ENCODE measurements around the gene SCNN1B. TPM values are rescaled to one million over a fixed set of nuclear protein-coding genes. Genes with fewer than 3 reads are reported as not detected.

SCNN1B gene
- total RNA-seq, 1 donor, result not detected

- Histone ChIP-seq H4K20me1 (ENCODE audit: insufficient read depth, low read length) (no peaks in the 10 kb centered on the region), H3K4me3 (ENCODE audit: insufficient read depth, low read length) (no peak overlapping the region), H3K27ac (ENCODE audit: low read depth, low read length) (no peak overlapping the region), H3K36me3 (ENCODE audit: insufficient read depth, low read length) (no peaks in the 10 kb centered on the region), H3K9me3 (ENCODE audit: low read depth, low read length) (no peaks in the 10 kb centered on the region), H3K4me1 (ENCODE audit: insufficient read depth, low read length) (no peaks in the 10 kb centered on the region), H2AFZ (ENCODE audit: low read length) (no peak overlapping the region), H3K79me2 (ENCODE audit: insufficient read depth, low read length) (no peaks in the 10 kb centered on the region), H3K27me3 (ENCODE audit: insufficient read depth, low read length) (peaks cover 5% of the 10 kb centered on the region), H3K4me2 (ENCODE audit: insufficient read depth, low read length) (no peak overlapping the region)
- DNase-seq (ENCODE audit: insufficient read length, low spot score, missing footprints), result no peak
- TF ChIP-seq CTCF (IDR thresholded peaks at IDR 0.05; ENCODE audit: extremely low read depth, low read depth, low read length), result no peak
Measured at GRCh38 chr16:23377071-23377931, 75.2 kb downstream of the SCNN1B start.

- H3K36me3 ChIP-seq (ENCODE audit: insufficient read depth, low read length), result no peaks in the 10 kb centered on the region
- H3K4me2 ChIP-seq (ENCODE audit: insufficient read depth, low read length), result no peak overlapping the region
- no peak overlapping the region for H2AFZ ChIP-seq (ENCODE audit: low read length)
- no peak overlapping the region for H3K27ac ChIP-seq (ENCODE audit: low read depth, low read length)
- no peaks in the 10 kb centered on the region for H3K9me3 ChIP-seq (ENCODE audit: low read depth, low read length)
- peaks cover 5% of the 10 kb centered on the region for H3K27me3 ChIP-seq (ENCODE audit: insufficient read depth, low read length)
- H4K20me1 ChIP-seq (ENCODE audit: insufficient read depth, low read length), result no peaks in the 10 kb centered on the region
- no peak overlapping the region for H3K4me3 ChIP-seq (ENCODE audit: insufficient read depth, low read length)
- TF ChIP-seq CTCF (IDR thresholded peaks at IDR 0.05; ENCODE audit: extremely low read depth, low read depth, low read length), result no peak
- no peaks in the 10 kb centered on the region for H3K79me2 ChIP-seq (ENCODE audit: insufficient read depth, low read length)
- H3K4me1 ChIP-seq (ENCODE audit: insufficient read depth, low read length), result no peaks in the 10 kb centered on the region
- no peak for DNase-seq (ENCODE audit: insufficient read length, low spot score, missing footprints)
Measured at GRCh38 chr16:23378256-23378655, 76.2 kb downstream of the SCNN1B start.

- Histone ChIP-seq H3K4me2 (ENCODE audit: insufficient read depth, low read length) (no peak overlapping the region), H4K20me1 (ENCODE audit: insufficient read depth, low read length) (no peaks in the 10 kb centered on the region), H3K9me3 (ENCODE audit: low read depth, low read length) (no peaks in the 10 kb centered on the region), H2AFZ (ENCODE audit: low read length) (no peak overlapping the region), H3K79me2 (ENCODE audit: insufficient read depth, low read length) (no peaks in the 10 kb centered on the region), H3K27ac (ENCODE audit: low read depth, low read length) (no peak overlapping the region), H3K4me1 (ENCODE audit: insufficient read depth, low read length) (no peaks in the 10 kb centered on the region), H3K27me3 (ENCODE audit: insufficient read depth, low read length) (peaks cover 5% of the 10 kb centered on the region), H3K4me3 (ENCODE audit: insufficient read depth, low read length) (no peak overlapping the region), H3K36me3 (ENCODE audit: insufficient read depth, low read length) (no peaks in the 10 kb centered on the region)
- DNase-seq (ENCODE audit: insufficient read length, low spot score, missing footprints), result no peak
- TF ChIP-seq CTCF (IDR thresholded peaks at IDR 0.05; ENCODE audit: extremely low read depth, low read depth, low read length), result no peak
Measured at GRCh38 chr16:23378921-23379320, 76.8 kb downstream of the SCNN1B start.

GRCh38 chr16:23379707-23380106 lies 77.6 kb downstream of the SCNN1B start:
- H3K9me3 ChIP-seq (ENCODE audit: low read depth, low read length), result no peaks in the 10 kb centered on the region
- H3K4me3 ChIP-seq (ENCODE audit: insufficient read depth, low read length), result no peak overlapping the region
- H3K4me2 ChIP-seq (ENCODE audit: insufficient read depth, low read length), result no peak overlapping the region
- DNase-seq (ENCODE audit: insufficient read length, low spot score, missing footprints), result no peak
- H3K4me1 ChIP-seq (ENCODE audit: insufficient read depth, low read length), result no peaks in the 10 kb centered on the region
- no peak overlapping the region for H3K27ac ChIP-seq (ENCODE audit: low read depth, low read length)
- no peak overlapping the region for H2AFZ ChIP-seq (ENCODE audit: low read length)
- H3K79me2 ChIP-seq (ENCODE audit: insufficient read depth, low read length), result no peaks in the 10 kb centered on the region
- TF ChIP-seq CTCF (IDR thresholded peaks at IDR 0.05; ENCODE audit: extremely low read depth, low read depth, low read length), result no peak
- H3K27me3 ChIP-seq (ENCODE audit: insufficient read depth, low read length), result peaks cover 5% of the 10 kb centered on the region
- no peaks in the 10 kb centered on the region for H4K20me1 ChIP-seq (ENCODE audit: insufficient read depth, low read length)
- no peaks in the 10 kb centered on the region for H3K36me3 ChIP-seq (ENCODE audit: insufficient read depth, low read length)

All from osteoblast (primary cell).